DND-41 (cell line): Measurements from ENCODE around the gene DYNLT2B.

Experiments used
- ATAC-seq: fragments of 200-7000 bp; cut with Tn5 transposase; 3 replicates; pipeline ENCODE4 v1.9.1; 2021; ENCODE audit warnings: low read depth; ENCODE audit not compliant: insufficient read depth
- DNase-seq: peaks from one replicate; pipeline ENCODE4 v3.0.0-alpha.2; 2020
- H2AFZ ChIP-seq: 2 replicates; pipeline ENCODE4 v1.6.0; 2012; ENCODE audit warnings: low read depth, low read length
- H3K27ac ChIP-seq: 2 replicates; pipeline ENCODE4 v1.5.1; 2012; ENCODE audit warnings: low read length, inconsistent platforms
- H3K27me3 ChIP-seq: fragments of 200-600 bp; sonication (generic); 2 replicates; pipeline ENCODE4 v1.6.0; 2012; ENCODE audit warnings: low read length, mild to moderate bottlenecking, inconsistent platforms; ENCODE audit not compliant: insufficient read depth, poor library complexity
- H3K36me3 ChIP-seq: 2 replicates; pipeline ENCODE4 v1.5.1; 2012; ENCODE audit warnings: low read length, inconsistent platforms; ENCODE audit not compliant: insufficient read depth
- H3K4me1 ChIP-seq: 2 replicates; pipeline ENCODE4 v1.5.1; 2012; ENCODE audit warnings: mild to moderate bottlenecking, low read length; ENCODE audit not compliant: insufficient read depth
- H3K4me2 ChIP-seq: 2 replicates; pipeline ENCODE4 v1.6.0; 2012; ENCODE audit warnings: mild to moderate bottlenecking, moderate library complexity, low read length, inconsistent platforms; ENCODE audit not compliant: insufficient read depth
- H3K4me3 ChIP-seq, 2 experiments: fragments of 200-600 bp in 1 of 2; shearing (Covaris generic) in 1 of 2; 2 replicates each; pipeline ENCODE4 v1.5.1; 2012 to 2016; ENCODE audit warnings: inconsistent platforms in 2 of 2, low read length in 2 of 2, mild to moderate bottlenecking in 2 of 2, low read depth in 1 of 2, moderate library complexity in 1 of 2
- H3K79me2 ChIP-seq: 2 replicates; pipeline ENCODE4 v1.6.0; 2012; ENCODE audit warnings: low read length, inconsistent platforms; ENCODE audit not compliant: insufficient read depth
- H3K9ac ChIP-seq: 2 replicates; pipeline ENCODE4 v1.6.0; 2012; ENCODE audit warnings: low read depth, mild to moderate bottlenecking, inconsistent platforms, low read length, moderate library complexity
- H3K9me3 ChIP-seq: 2 replicates; pipeline ENCODE4 v1.5.1; 2012; ENCODE audit warnings: low read length, moderate library complexity, mild to moderate bottlenecking, inconsistent platforms; ENCODE audit not compliant: insufficient read depth, severe bottlenecking
- H4K20me1 ChIP-seq: 2 replicates; pipeline ENCODE4 v1.6.0; 2012; ENCODE audit warnings: low read length; ENCODE audit not compliant: insufficient read depth
- EZH2 ChIP-seq: IDR thresholded peaks from 3 replicates; pipeline ENCODE4 v1.6.1; 2012; ENCODE audit warnings: borderline replicate concordance, low read depth, mild to moderate bottlenecking, moderate library complexity, low read length, inconsistent platforms; ENCODE audit not compliant: severe bottlenecking
- TF ChIP-seq, protein P1 (sequence below): IDR thresholded peaks from 2 replicates; pipeline ENCODE4 v1.5.1; 2012; ENCODE audit warnings: borderline replicate concordance, low read length, moderate library complexity, mild to moderate bottlenecking; ENCODE audit not compliant: poor library complexity, severe bottlenecking; ENCODE audit errors: extremely low read depth

Gene DYNLT2B

DNA sequence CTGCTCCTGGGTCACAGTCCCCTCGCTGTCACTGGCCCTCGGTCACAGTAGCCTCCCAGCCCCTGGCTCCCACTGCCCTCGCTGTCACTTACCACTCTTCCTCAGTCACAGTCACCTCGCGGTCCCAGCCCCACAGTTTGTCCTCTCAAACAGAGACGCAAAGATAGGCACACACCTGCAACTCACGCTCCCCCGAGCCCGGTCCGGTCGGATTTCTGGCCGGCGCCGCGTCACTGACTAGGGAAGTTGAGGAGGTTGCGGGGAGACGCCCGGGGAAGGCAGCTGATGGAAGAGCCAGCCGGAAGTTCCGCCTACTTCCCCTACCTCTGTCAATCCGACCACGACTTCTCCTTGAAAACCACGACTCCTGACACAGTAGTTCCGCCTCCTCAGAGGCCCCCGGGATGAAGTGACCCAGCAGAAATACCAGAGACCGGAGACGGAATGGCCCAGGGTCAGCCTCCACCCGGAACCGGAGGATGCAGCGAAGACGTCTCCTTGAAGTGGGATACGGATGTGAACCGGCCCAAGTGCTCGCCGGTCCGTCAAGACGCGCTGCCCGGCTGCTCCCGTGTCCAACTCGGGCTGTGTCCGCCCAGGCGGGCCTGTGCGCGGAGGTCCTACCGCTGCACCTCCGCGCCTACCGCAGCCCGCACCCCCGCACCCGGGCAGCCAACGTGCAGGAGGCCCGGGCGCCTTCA lies 30.4 kb downstream of the DYNLT2B start, which contains the start of gene PCYT1A:
Gene PCYT1A, minus strand, starts transcription at position 287 of the 701 bp plus-strand sequence. CDS start 17,195 bp downstream, outside the sequence.
- H3K79me2 ChIP-seq, result peaks cover 47% of the 10 kb centered on the region
- peak within 1 kb of the TSS; percentile 92 for H3K27ac ChIP-seq
- H3K27me3 ChIP-seq, result no peaks in the 10 kb centered on the region
- peak within 1 kb of the TSS; percentile 95 for H2AFZ ChIP-seq
- peak within 1 kb of the TSS; percentile 66 to 76 for H3K4me3 ChIP-seq
- no peaks in the 10 kb centered on the region for H4K20me1 ChIP-seq
- peak within 1 kb of the TSS; percentile 88 for H3K9ac ChIP-seq
- DNase-seq, result peak; percentile 85
- peaks cover 31% of the 10 kb centered on the region for H3K4me1 ChIP-seq
- H3K9me3 ChIP-seq, result no peaks in the 10 kb centered on the region
- H3K36me3 ChIP-seq, result no peaks in the 10 kb centered on the region; the same call in 1 of the 2 replicates
- H3K4me2 ChIP-seq, result peak within 1 kb of the TSS; percentile 88
- TF ChIP-seq, protein P1, sequence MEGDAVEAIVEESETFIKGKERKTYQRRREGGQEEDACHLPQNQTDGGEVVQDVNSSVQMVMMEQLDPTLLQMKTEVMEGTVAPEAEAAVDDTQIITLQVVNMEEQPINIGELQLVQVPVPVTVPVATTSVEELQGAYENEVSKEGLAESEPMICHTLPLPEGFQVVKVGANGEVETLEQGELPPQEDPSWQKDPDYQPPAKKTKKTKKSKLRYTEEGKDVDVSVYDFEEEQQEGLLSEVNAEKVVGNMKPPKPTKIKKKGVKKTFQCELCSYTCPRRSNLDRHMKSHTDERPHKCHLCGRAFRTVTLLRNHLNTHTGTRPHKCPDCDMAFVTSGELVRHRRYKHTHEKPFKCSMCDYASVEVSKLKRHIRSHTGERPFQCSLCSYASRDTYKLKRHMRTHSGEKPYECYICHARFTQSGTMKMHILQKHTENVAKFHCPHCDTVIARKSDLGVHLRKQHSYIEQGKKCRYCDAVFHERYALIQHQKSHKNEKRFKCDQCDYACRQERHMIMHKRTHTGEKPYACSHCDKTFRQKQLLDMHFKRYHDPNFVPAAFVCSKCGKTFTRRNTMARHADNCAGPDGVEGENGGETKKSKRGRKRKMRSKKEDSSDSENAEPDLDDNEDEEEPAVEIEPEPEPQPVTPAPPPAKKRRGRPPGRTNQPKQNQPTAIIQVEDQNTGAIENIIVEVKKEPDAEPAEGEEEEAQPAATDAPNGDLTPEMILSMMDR, result no peak
- TF ChIP-seq EZH2, result no peak
- peak; percentile 95 for ATAC-seq

DNA sequence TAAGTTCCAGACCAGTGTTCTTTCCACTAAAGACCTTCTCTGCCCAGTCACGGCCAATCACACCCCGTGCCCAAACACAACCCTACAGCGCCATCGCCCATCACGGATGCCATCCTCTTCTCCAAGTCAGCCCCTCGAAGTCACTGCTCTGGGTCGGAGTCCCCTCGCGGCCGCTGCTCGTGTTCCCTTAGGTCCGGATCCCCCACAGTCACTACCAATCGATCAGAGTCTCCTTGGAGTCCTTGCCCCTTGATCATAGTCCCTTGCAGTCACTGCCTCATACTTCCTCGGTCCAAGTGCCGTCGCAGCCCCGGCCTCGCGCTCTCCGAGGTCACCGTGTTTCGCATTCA lies 31.0 kb downstream of the DYNLT2B start:
- peak overlapping the region; percentile 95 for H2AFZ ChIP-seq
- DNase-seq, result peak; percentile 30
- H3K4me1 ChIP-seq, result peaks cover 31% of the 10 kb centered on the region
- no peaks in the 10 kb centered on the region for H3K9me3 ChIP-seq
- no peaks in the 10 kb centered on the region; the same call in 1 of the 2 replicates for H3K36me3 ChIP-seq
- peaks cover 49% of the 10 kb centered on the region for H3K79me2 ChIP-seq
- peak overlapping the region; percentile 92 for H3K27ac ChIP-seq
- no peaks in the 10 kb centered on the region for H4K20me1 ChIP-seq
- peak; percentile 30 for ATAC-seq
- H3K4me2 ChIP-seq, result peak overlapping the region; percentile 88
- TF ChIP-seq EZH2, result no peak
- TF ChIP-seq, protein P1, result no peak
- H3K4me3 ChIP-seq, result peak overlapping the region; percentile 66 to 76
- H3K27me3 ChIP-seq, result no peaks in the 10 kb centered on the region
- H3K9ac ChIP-seq, result peak overlapping the region; percentile 88

DNA sequence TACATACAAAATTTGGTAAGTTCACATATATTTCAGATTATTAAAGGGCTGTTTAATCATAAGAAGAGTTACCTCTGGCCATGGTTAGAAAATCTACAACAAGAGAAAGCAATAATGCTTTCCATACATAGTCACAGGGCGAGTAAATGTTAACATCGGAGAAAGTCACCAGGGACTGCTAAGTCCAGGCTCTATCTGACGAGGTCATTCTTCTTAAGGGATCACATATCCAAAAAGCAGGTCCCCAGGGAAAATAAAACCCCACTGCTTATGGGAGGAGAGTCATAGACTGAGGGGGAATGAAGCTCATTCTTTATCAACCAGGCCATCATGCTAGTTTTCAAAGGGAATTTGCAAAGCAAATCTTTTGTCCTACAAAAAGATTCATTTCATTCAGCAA lies 33.6 kb downstream of the DYNLT2B start:
- H3K9me3 ChIP-seq, result no peaks in the 10 kb centered on the region
- peaks cover 63% of the 10 kb centered on the region for H3K79me2 ChIP-seq
- no peak for TF ChIP-seq EZH2
- TF ChIP-seq, protein P1, result no peak
- peak overlapping the region; percentile 8; the same call in 1 of the 2 replicates for H3K4me2 ChIP-seq
- H4K20me1 ChIP-seq, result 0 out of 2 replicates have a peak, but pooled peaks cover 3% of the 10 kb centered on the region
- H3K36me3 ChIP-seq, result no peaks in the 10 kb centered on the region; the same call in 1 of the 2 replicates
- no peaks in the 10 kb centered on the region for H3K27me3 ChIP-seq
- no peak for DNase-seq
- H3K27ac ChIP-seq, result no peak overlapping the region
- no peak for ATAC-seq
- H3K4me1 ChIP-seq, result peaks cover 31% of the 10 kb centered on the region
- no peak overlapping the region for H3K9ac ChIP-seq
- no peak overlapping the region; a peak in 1 of 4 replicates for H3K4me3 ChIP-seq
- no peak overlapping the region for H2AFZ ChIP-seq
